ENCODE data around the gene DDX55. TPM values are rescaled to one million over a fixed set of nuclear protein-coding genes. Genes with fewer than 3 reads are reported as not detected.

The DDX55 gene
- polyA plus RNA-seq, 1 donor from 2014 or later, result 58.8 TPM

GRCh38 chr12:123580772-123581171, 21.1 kb upstream of the DDX55 start:
- Histone ChIP-seq H4K20me1 (ENCODE audit: insufficient read depth) (no peaks in the 10 kb centered on the region), H3K9me2 (ENCODE audit: insufficient read depth, low read length) (no peaks in the 10 kb centered on the region), H3K36me3 (ENCODE audit: insufficient read depth, low read length) (no peaks in the 10 kb centered on the region), H3K9me3 (ENCODE audit: low read length) (no peaks in the 10 kb centered on the region), H3K9ac (ENCODE audit: low read length) (no peak overlapping the region), H3F3A (ENCODE audit: insufficient read depth, low read length, poor library complexity, severe bottlenecking) (no peaks in the 10 kb centered on the region), H2AFZ (ENCODE audit: low read depth, low read length) (no peak overlapping the region), H3K27me3 (ENCODE audit: insufficient read depth, low read depth, low read length) (no peaks in the 10 kb centered on the region), H3K79me2 (replicated peaks; ENCODE audit: insufficient read depth, low read length) (peaks cover 23% of the 10 kb centered on the region), H3K4me3 (ENCODE audit: low read length) (no peak overlapping the region), H3K27ac (ENCODE audit: low read length) (no peak overlapping the region), H3K4me2 (ENCODE audit: low read length) (no peak overlapping the region)
- TF ChIP-seq MXI1 (conservative IDR thresholded peaks at IDR 0.05; ENCODE audit: poor library complexity, severe bottlenecking), result no peak
- TF ChIP-seq EZH2 (IDR thresholded peaks at IDR 0.05; ENCODE audit: borderline replicate concordance, insufficient read depth, low read length, poor library complexity, severe bottlenecking), result no peak

DNA sequence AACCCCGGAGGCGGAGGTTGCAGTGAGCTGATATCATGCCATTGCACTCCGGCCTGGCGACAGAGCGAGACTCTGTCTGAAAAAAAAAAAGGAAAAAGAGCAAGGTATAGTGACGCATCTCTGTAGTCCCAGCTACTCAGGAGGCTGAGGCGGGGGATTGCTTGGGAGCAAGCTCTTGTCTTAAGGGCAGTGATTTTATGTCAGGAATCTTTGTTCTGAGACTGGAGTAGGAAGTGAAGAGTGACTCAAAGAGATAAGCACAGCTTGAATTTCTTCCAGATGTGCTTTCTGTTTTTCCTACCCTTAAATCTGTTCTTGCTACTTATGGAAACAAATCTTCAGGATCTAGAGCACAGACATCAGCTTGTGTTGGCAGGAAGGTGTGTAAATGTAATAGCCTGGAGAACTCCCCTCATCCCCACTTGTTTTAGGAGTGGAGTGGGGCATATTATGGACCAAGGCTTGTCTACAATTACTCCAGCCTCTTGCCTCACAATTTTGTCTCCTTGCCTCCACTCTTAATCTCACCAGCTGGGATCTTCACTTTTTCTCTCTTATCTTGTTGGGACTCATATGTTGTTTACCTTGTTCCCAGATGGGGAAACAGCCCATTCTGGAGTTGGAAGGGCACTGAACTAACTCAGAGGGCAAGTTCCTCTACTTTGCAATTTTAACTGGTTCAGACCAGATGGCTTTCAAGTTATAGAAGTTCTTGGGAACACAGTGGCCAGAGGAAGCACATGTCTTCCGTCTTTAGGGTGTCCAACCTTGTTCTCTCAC, 10.0 kb upstream of the DDX55 start:
- no peaks in the 10 kb centered on the region for H3K36me3 ChIP-seq (ENCODE audit: insufficient read depth, low read length)
- H3K9me3 ChIP-seq (ENCODE audit: low read length), result no peaks in the 10 kb centered on the region
- no peak overlapping the region for H3K4me3 ChIP-seq (ENCODE audit: low read length)
- no peak overlapping the region for H2AFZ ChIP-seq (ENCODE audit: low read depth, low read length)
- no peak overlapping the region for H3K4me2 ChIP-seq (ENCODE audit: low read length)
- no peaks in the 10 kb centered on the region for H3K27me3 ChIP-seq (ENCODE audit: insufficient read depth, low read depth, low read length)
- no peaks in the 10 kb centered on the region for H3F3A ChIP-seq (ENCODE audit: insufficient read depth, low read length, poor library complexity, severe bottlenecking)
- TF ChIP-seq MXI1 (conservative IDR thresholded peaks at IDR 0.05; ENCODE audit: poor library complexity, severe bottlenecking) (no peak), EZH2 (IDR thresholded peaks at IDR 0.05; ENCODE audit: borderline replicate concordance, insufficient read depth, low read length, poor library complexity, severe bottlenecking) (no peak), RAD21 (conservative IDR thresholded peaks at IDR 0.05) (no peak), POLR2AphosphoS5 (IDR thresholded peaks at IDR 0.05) (no peak), CTCF (IDR thresholded peaks at IDR 0.05; ENCODE audit: poor library complexity, severe bottlenecking) (no peak), SMC3 (conservative IDR thresholded peaks at IDR 0.05; ENCODE audit: poor library complexity) (no peak), EP300 (conservative IDR thresholded peaks at IDR 0.05; ENCODE audit: poor library complexity, severe bottlenecking) (no peak), TAF1 (IDR thresholded peaks at IDR 0.05; ENCODE audit: low read depth) (no peak), REST (IDR thresholded peaks at IDR 0.05; ENCODE audit: borderline replicate concordance) (no peak)
- no peaks in the 10 kb centered on the region for H4K20me1 ChIP-seq (ENCODE audit: insufficient read depth)
- H3K27ac ChIP-seq (ENCODE audit: low read length), result no peak overlapping the region
- no peaks in the 10 kb centered on the region for H3K9me2 ChIP-seq (ENCODE audit: insufficient read depth, low read length)
- peaks cover 24% of the 10 kb centered on the region for H3K79me2 ChIP-seq (replicated peaks; ENCODE audit: insufficient read depth, low read length)
- no peak overlapping the region for H3K9ac ChIP-seq (ENCODE audit: low read length)
